Measurements from ENCODE around the gene GPR61. TPM values are rescaled to one million over a fixed set of nuclear protein-coding genes. Genes with fewer than 3 reads are reported as not detected.

Gene GPR61
- total RNA-seq, 4 donors from 2014 or later: 0.59 to 0.60 TPM; not detected in 2

- no peaks in the 10 kb centered on the region for H3K9me3 ChIP-seq
- TF ChIP-seq POLR2A (IDR thresholded peaks at IDR 0.05) (no peak), CTCF (IDR thresholded peaks at IDR 0.05) (peak; percentile 18 to 55 (median 30)), EP300 (IDR thresholded peaks at IDR 0.05) (no peak)
- 51 to 65% methylated on average over 8 to 12 of the region's 12 CpGs for WGBS, 2 donors
- H3K4me3 ChIP-seq: no peak overlapping the region
- H3K27me3 ChIP-seq: no peaks in the 10 kb centered on the region
- H3K4me1 ChIP-seq: peaks cover 0 to 77% (median 30%) of the 10 kb centered on the region in 4 donors
- peaks cover 0 to 67% (median 0%) of the 10 kb centered on the region in 3 donors for H3K36me3 ChIP-seq
- H3K27ac ChIP-seq: no peak overlapping the region
- no peak for DNase-seq (ENCODE audit: low spot score in 2 of 2)
Measured at GRCh38 chr1:109498161-109498801, 41.4 kb upstream of the GPR61 start.

- Histone ChIP-seq H3K27me3 (no peaks in the 10 kb centered on the region), H3K36me3 (peaks cover 0 to 70% (median 0%) of the 10 kb centered on the region in 3 donors), H3K9me3 (no peaks in the 10 kb centered on the region), H3K4me3 (no peak overlapping the region), H3K4me1 (peaks cover 0 to 76% (median 27%) of the 10 kb centered on the region in 4 donors), H3K27ac (no peak overlapping the region)
- TF ChIP-seq EP300 (IDR thresholded peaks at IDR 0.05): no peak
- TF ChIP-seq POLR2A (IDR thresholded peaks at IDR 0.05): no peak
- TF ChIP-seq CTCF (IDR thresholded peaks at IDR 0.05): no peak
- no peak for DNase-seq (ENCODE audit: low spot score in 2 of 2)
- 73 to 78% methylated on average over 7 of the region's 7 CpGs for WGBS, 2 donors
Measured at GRCh38 chr1:109499081-109499480, 40.6 kb upstream of the GPR61 start.

GRCh38 chr1:109499661-109500536 is 39.8 kb upstream of the GPR61 start:
- no peak overlapping the region for H3K4me3 ChIP-seq
- no peak for DNase-seq (ENCODE audit: low spot score in 2 of 2)
- H3K4me1 ChIP-seq: peaks cover 0 to 73% (median 22%) of the 10 kb centered on the region in 4 donors
- peaks cover 0 to 75% (median 0%) of the 10 kb centered on the region in 3 donors for H3K36me3 ChIP-seq
- no peaks in the 10 kb centered on the region for H3K9me3 ChIP-seq
- 67 to 69% methylated on average over 4 of the region's 4 CpGs for WGBS, 2 donors
- no peaks in the 10 kb centered on the region for H3K27me3 ChIP-seq
- peak overlapping the region in 1 of 4 donors; percentile 43 for H3K27ac ChIP-seq
- TF ChIP-seq EP300 (IDR thresholded peaks at IDR 0.05) (no peak), POLR2A (IDR thresholded peaks at IDR 0.05) (no peak), CTCF (IDR thresholded peaks at IDR 0.05) (peak in 4 of 5 experiments; percentile 10 to 35 (median 22))

GRCh38 chr1:109500941-109501381 is 38.7 kb upstream of the GPR61 start:
- H3K27me3 ChIP-seq: no peaks in the 10 kb centered on the region
- WGBS, 2 donors: 23 to 28% methylated on average over 5 of the region's 5 CpGs
- H3K36me3 ChIP-seq: peaks cover 0 to 75% (median 0%) of the 10 kb centered on the region in 3 donors
- peak overlapping the region in 3 of 4 donors; percentile 42 to 54 (median 43) for H3K27ac ChIP-seq
- H3K9me3 ChIP-seq: no peaks in the 10 kb centered on the region
- peaks cover 0 to 62% (median 16%) of the 10 kb centered on the region in 4 donors for H3K4me1 ChIP-seq
- TF ChIP-seq CTCF (IDR thresholded peaks at IDR 0.05): no peak
- no peak for TF ChIP-seq POLR2A (IDR thresholded peaks at IDR 0.05)
- no peak for TF ChIP-seq EP300 (IDR thresholded peaks at IDR 0.05)
- no peak overlapping the region for H3K4me3 ChIP-seq
- no peak for DNase-seq (ENCODE audit: low spot score in 2 of 2)

Measured in tibial nerve (tissue), 4 donors.